Measurements from ENCODE around the gene TMEM269.

TMEM269 gene

DNA sequence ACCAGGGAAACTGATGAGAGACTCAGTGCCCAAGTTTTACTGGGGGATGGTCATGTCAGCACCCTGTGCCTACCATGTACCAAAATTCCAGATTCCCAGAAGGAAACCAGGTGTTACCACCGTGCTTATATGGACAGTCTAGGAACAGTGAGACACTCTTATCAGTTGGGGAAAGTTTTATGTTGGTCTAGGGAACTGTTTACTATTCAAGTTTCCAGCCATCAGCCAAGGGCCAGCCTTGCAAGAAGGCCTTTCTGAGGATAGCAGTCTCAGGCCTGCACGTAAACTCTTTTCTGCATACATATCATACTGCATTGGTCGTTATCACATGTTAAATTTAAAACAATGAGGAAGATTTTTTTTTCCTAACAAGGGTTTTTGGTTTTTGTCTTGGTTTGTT, 12.6 kb downstream of the TMEM269 start:
- H3K27me3 ChIP-seq (replicated peaks; ENCODE audit: insufficient read depth, low read length): no peaks in the 10 kb centered on the region
- DNase-seq: no peak
- no peaks in the 10 kb centered on the region for H3K9me2 ChIP-seq (replicated peaks; ENCODE audit: insufficient read depth, low read length)
- no peak overlapping the region for H3K27ac ChIP-seq (ENCODE audit: low read length)
- no peak overlapping the region for H3K9ac ChIP-seq (ENCODE audit: low read length)
- H3K4me1 ChIP-seq (ENCODE audit: low read length): no peaks in the 10 kb centered on the region
- H3K36me3 ChIP-seq (replicated peaks; ENCODE audit: insufficient read depth, low read length): no peaks in the 10 kb centered on the region
- TF ChIP-seq, protein P1, sequence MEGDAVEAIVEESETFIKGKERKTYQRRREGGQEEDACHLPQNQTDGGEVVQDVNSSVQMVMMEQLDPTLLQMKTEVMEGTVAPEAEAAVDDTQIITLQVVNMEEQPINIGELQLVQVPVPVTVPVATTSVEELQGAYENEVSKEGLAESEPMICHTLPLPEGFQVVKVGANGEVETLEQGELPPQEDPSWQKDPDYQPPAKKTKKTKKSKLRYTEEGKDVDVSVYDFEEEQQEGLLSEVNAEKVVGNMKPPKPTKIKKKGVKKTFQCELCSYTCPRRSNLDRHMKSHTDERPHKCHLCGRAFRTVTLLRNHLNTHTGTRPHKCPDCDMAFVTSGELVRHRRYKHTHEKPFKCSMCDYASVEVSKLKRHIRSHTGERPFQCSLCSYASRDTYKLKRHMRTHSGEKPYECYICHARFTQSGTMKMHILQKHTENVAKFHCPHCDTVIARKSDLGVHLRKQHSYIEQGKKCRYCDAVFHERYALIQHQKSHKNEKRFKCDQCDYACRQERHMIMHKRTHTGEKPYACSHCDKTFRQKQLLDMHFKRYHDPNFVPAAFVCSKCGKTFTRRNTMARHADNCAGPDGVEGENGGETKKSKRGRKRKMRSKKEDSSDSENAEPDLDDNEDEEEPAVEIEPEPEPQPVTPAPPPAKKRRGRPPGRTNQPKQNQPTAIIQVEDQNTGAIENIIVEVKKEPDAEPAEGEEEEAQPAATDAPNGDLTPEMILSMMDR (IDR thresholded peaks at IDR 0.05; ENCODE audit: low read length): no peak
- no peak for TF ChIP-seq EZH2phosphoT487 (IDR thresholded peaks at IDR 0.05; ENCODE audit: low read length)
- no peak for TF ChIP-seq EZH2 (optimal IDR thresholded peaks at IDR 0.05; ENCODE audit: low read depth, low read length)
- no peaks in the 10 kb centered on the region for H3K9me3 ChIP-seq (replicated peaks; ENCODE audit: insufficient read depth, low read length)
- H3F3A ChIP-seq (ENCODE audit: insufficient read depth, low read length): no peaks in the 10 kb centered on the region
- H3K4me3 ChIP-seq (ENCODE audit: low read length): no peak overlapping the region
- no peak overlapping the region for H2AFZ ChIP-seq (ENCODE audit: low read length)
- H3K79me2 ChIP-seq (ENCODE audit: low read length): no peaks in the 10 kb centered on the region
- no peaks in the 10 kb centered on the region for H4K20me1 ChIP-seq (ENCODE audit: insufficient read depth, low read length)
- no peak overlapping the region for H3K4me2 ChIP-seq (ENCODE audit: low read depth, low read length)

DNA sequence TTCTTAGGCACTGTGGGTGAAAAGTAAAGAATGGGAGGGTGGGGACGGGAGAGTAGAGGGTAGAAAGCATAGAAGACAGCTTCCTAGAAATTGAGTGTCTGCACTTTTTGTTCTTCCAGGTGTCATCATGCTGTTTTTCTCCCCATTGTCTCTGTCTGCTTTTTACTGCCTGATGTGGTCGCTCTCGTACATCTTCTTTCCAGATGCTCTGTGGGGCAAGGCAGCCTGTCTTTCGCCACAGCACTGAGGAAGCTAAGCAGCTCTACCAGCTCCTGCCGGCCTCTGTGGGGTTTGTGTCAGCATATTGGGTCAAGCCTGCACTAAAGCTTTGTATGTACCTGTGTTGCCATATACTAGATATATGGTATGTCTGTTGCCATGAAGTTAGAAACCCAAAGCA, 13.2 kb downstream of the TMEM269 start:
- no peak overlapping the region for H3K27ac ChIP-seq (ENCODE audit: low read length)
- no peak overlapping the region for H3K9ac ChIP-seq (ENCODE audit: low read length)
- DNase-seq: no peak
- no peaks in the 10 kb centered on the region for H3K27me3 ChIP-seq (replicated peaks; ENCODE audit: insufficient read depth, low read length)
- H3F3A ChIP-seq (ENCODE audit: insufficient read depth, low read length): no peaks in the 10 kb centered on the region
- no peak overlapping the region for H3K4me3 ChIP-seq (ENCODE audit: low read length)
- no peaks in the 10 kb centered on the region for H4K20me1 ChIP-seq (ENCODE audit: insufficient read depth, low read length)
- TF ChIP-seq EZH2 (optimal IDR thresholded peaks at IDR 0.05; ENCODE audit: low read depth, low read length) (no peak), EZH2phosphoT487 (IDR thresholded peaks at IDR 0.05; ENCODE audit: low read length) (no peak)
- TF ChIP-seq, protein P1 (IDR thresholded peaks at IDR 0.05; ENCODE audit: low read length): no peak
- H3K36me3 ChIP-seq (replicated peaks; ENCODE audit: insufficient read depth, low read length): no peaks in the 10 kb centered on the region
- H3K4me2 ChIP-seq (ENCODE audit: low read depth, low read length): no peak overlapping the region
- H3K9me3 ChIP-seq (replicated peaks; ENCODE audit: insufficient read depth, low read length): no peaks in the 10 kb centered on the region
- H3K4me1 ChIP-seq (ENCODE audit: low read length): no peaks in the 10 kb centered on the region
- H2AFZ ChIP-seq (ENCODE audit: low read length): no peak overlapping the region
- H3K9me2 ChIP-seq (replicated peaks; ENCODE audit: insufficient read depth, low read length): no peaks in the 10 kb centered on the region
- H3K79me2 ChIP-seq (ENCODE audit: low read length): no peaks in the 10 kb centered on the region

DNA sequence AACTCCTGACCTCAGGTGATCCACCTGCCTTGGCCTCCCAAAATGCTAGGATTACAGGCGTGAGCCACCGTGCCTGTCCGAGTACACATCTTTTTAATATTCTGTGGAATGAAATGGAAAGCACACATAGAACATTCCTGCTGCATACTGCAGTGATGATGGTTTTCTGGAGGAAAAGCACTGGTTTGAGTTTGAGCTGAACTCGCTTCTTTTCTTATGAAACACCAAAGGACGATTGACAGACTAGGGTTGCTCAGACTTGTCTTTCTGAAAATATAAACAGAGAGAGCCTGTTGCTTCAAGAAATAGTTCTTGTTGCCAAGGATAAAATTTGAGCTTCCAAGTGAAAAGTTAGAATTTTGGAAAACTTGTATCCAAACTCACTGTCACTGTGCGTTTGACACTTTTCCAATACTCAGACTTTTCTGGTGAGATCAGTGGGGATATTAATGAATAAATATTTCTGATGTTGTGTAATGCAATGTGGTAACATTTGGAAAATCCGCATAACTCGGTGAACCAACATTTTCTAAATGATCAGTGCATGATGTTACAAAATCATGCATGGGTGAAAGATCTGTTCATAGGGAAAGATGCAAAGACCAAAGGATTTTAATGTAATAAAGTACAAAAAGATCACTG, 17.2 kb downstream of the TMEM269 start:
- H3K9me2 ChIP-seq (replicated peaks; ENCODE audit: insufficient read depth, low read length): no peaks in the 10 kb centered on the region
- H3K79me2 ChIP-seq (ENCODE audit: low read length): no peaks in the 10 kb centered on the region
- H3K4me1 ChIP-seq (ENCODE audit: low read length): no peaks in the 10 kb centered on the region
- H3K9ac ChIP-seq (ENCODE audit: low read length): no peak overlapping the region
- TF ChIP-seq, protein P1 (IDR thresholded peaks at IDR 0.05; ENCODE audit: low read length): no peak
- TF ChIP-seq EZH2 (optimal IDR thresholded peaks at IDR 0.05; ENCODE audit: low read depth, low read length): no peak
- no peak for TF ChIP-seq EZH2phosphoT487 (IDR thresholded peaks at IDR 0.05; ENCODE audit: low read length)
- no peaks in the 10 kb centered on the region for H3K36me3 ChIP-seq (replicated peaks; ENCODE audit: insufficient read depth, low read length)
- H3K9me3 ChIP-seq (replicated peaks; ENCODE audit: insufficient read depth, low read length): no peaks in the 10 kb centered on the region
- no peaks in the 10 kb centered on the region for H3K27me3 ChIP-seq (replicated peaks; ENCODE audit: insufficient read depth, low read length)
- H3F3A ChIP-seq (ENCODE audit: insufficient read depth, low read length): no peaks in the 10 kb centered on the region
- H4K20me1 ChIP-seq (ENCODE audit: insufficient read depth, low read length): no peaks in the 10 kb centered on the region
- no peak for DNase-seq
- H3K27ac ChIP-seq (ENCODE audit: low read length): no peak overlapping the region
- H3K4me2 ChIP-seq (ENCODE audit: low read depth, low read length): no peak overlapping the region
- no peak overlapping the region for H2AFZ ChIP-seq (ENCODE audit: low read length)
- no peak overlapping the region for H3K4me3 ChIP-seq (ENCODE audit: low read length)

Measured in MM.1S (cell line).